Large intestine (tissue), 3 donors: ENCODE data around the gene CPSF4. TPM values are rescaled to one million over a fixed set of nuclear protein-coding genes. Genes with fewer than 3 reads are reported as not detected.
"Not testable (repeated sequence)": the region's sequence is repeated elsewhere in the genome, so short reads cannot be mapped to it uniquely, and the experiment has no call there.

Experiments used
- DNase-seq, 2 donors: peaks; one replicate each; pipeline versions ENCODE4 v3.0.0 to v3.0.0-alpha.2; 2013
- H3K27ac ChIP-seq: one replicate; pipeline ENCODE4 v1.5.1; 2013; ENCODE audit warnings: low read length
- H3K27me3 ChIP-seq: 2 replicates; pipeline ENCODE4 v1.6.1; 2013; ENCODE audit warnings: low read length; ENCODE audit not compliant: control insufficient read depth, insufficient read depth
- H3K36me3 ChIP-seq: 2 replicates; pipeline ENCODE4 v1.6.1; 2013; ENCODE audit warnings: low read length; ENCODE audit not compliant: control insufficient read depth, insufficient read depth
- H3K4me1 ChIP-seq: one replicate; pipeline ENCODE4 v1.6.1; 2013; ENCODE audit warnings: low read length; ENCODE audit not compliant: control insufficient read depth, insufficient read depth
- H3K4me3 ChIP-seq: one replicate; pipeline ENCODE4 v1.5.1; 2013; ENCODE audit warnings: low read length
- H3K9me3 ChIP-seq: one replicate; pipeline ENCODE4 v1.6.1; 2013; ENCODE audit warnings: mild to moderate bottlenecking, low read depth, low read length, moderate library complexity; ENCODE audit not compliant: control insufficient read depth
- WGBS: methylation state at CpG from one replicate; pipeline ENCODE4 v1.1.5; 2013; ENCODE audit warnings: low lambda C conversion rate; ENCODE audit not compliant: insufficient coverage; 5-methylcytosine and 5-hydroxymethylcytosine counted together
- polyA plus RNA-seq: library from polyadenylated mRNA; unstranded; fragments of 120-200 nt; gene quantifications from one replicate; pipeline ENCODE4 v1.2.1, GENCODE V29; 2013

CPSF4 gene
- polyA plus RNA-seq, 1 donor, result 29.6 TPM

- Histone ChIP-seq H3K4me1 (no peaks in the 10 kb centered on the region), H3K4me3 (no peak overlapping the region), H3K9me3 (peaks cover 3% of the 10 kb centered on the region), H3K27me3 (no peaks in the 10 kb centered on the region), H3K27ac (no peak overlapping the region), H3K36me3 (peaks cover 73% of the 10 kb centered on the region)
- no CpG with 5 or more reads among the region's 5 CpGs for WGBS
- DNase-seq, result peak in 1 of 2 donors; percentile 48
These were observed 16.1 kb upstream of the CPSF4 start for GRCh38 chr7:99422625-99423024.

GRCh38 chr7:99424932-99425730 lies 13.6 kb upstream of the CPSF4 start:
- Histone ChIP-seq H3K9me3 (peaks cover 3% of the 10 kb centered on the region), H3K4me1 (no peaks in the 10 kb centered on the region), H3K27me3 (no peaks in the 10 kb centered on the region), H3K36me3 (peaks cover 67% of the 10 kb centered on the region), H3K4me3 (no peak overlapping the region), H3K27ac (no peak overlapping the region)
- no peak for DNase-seq
- WGBS, result no CpG with 5 or more reads among the region's 24 CpGs

- peaks cover 20% of the 10 kb centered on the region for H3K4me1 ChIP-seq
- peaks cover 3% of the 10 kb centered on the region for H3K9me3 ChIP-seq
- no peak overlapping the region for H3K27ac ChIP-seq
- no CpG with 5 or more reads among the region's 10 CpGs for WGBS
- H3K36me3 ChIP-seq, result peaks cover 57% of the 10 kb centered on the region
- H3K27me3 ChIP-seq, result no peaks in the 10 kb centered on the region
- no peak for DNase-seq
- H3K4me3 ChIP-seq, result no peak overlapping the region
These were observed 9.7 kb upstream of the CPSF4 start for GRCh38 chr7:99428972-99429566.

GRCh38 chr7:99429756-99430155 lies 9.0 kb upstream of the CPSF4 start:
- Histone ChIP-seq H3K36me3 (peaks cover 54% of the 10 kb centered on the region), H3K27me3 (no peaks in the 10 kb centered on the region), H3K27ac (no peak overlapping the region), H3K4me1 (peaks cover 20% of the 10 kb centered on the region), H3K4me3 (no peak overlapping the region), H3K9me3 (peaks cover 3% of the 10 kb centered on the region)
- WGBS, result no CpG with 5 or more reads among the region's 8 CpGs
- DNase-seq, result no peak

- WGBS, result 20% methylated on average over 1 of the region's 13 CpGs
- peak; percentile 26 to 51 for DNase-seq
- not testable (repeated sequence) for H3K9me3 ChIP-seq, H3K27me3 ChIP-seq, H3K4me3 ChIP-seq
- H3K27ac ChIP-seq, result peak overlapping the region; percentile 31
- peaks cover 48% of the 10 kb centered on the region for H3K36me3 ChIP-seq
- H3K4me1 ChIP-seq, result peaks cover 20% of the 10 kb centered on the region
These were observed 6.8 kb upstream of the CPSF4 start for GRCh38 chr7:99431756-99432540.

GRCh38 chr7:99433158-99433557 lies 5.6 kb upstream of the CPSF4 start:
- no peak for DNase-seq
- no peaks in the 10 kb centered on the region for H3K9me3 ChIP-seq
- H3K27ac ChIP-seq, result no peak overlapping the region
- H3K27me3 ChIP-seq, result no peaks in the 10 kb centered on the region
- H3K36me3 ChIP-seq, result peaks cover 48% of the 10 kb centered on the region
- no CpG with 5 or more reads among the region's 9 CpGs for WGBS
- no peak overlapping the region for H3K4me3 ChIP-seq
- H3K4me1 ChIP-seq, result peaks cover 27% of the 10 kb centered on the region

- Histone ChIP-seq H3K4me1 (peaks cover 18% of the 10 kb centered on the region), H3K27ac (peak overlapping the region; percentile 74), H3K36me3 (peaks cover 24% of the 10 kb centered on the region), H3K9me3 (no peaks in the 10 kb centered on the region), H3K27me3 (no peaks in the 10 kb centered on the region), H3K4me3 (peak overlapping the region; percentile 94)
- WGBS, result no CpG with 5 or more reads among the region's 20 CpGs
- DNase-seq, result no peak
These were observed 684 bp upstream of the CPSF4 start for GRCh38 chr7:99437946-99438572.

- no peak overlapping the region for H3K27ac ChIP-seq
- DNase-seq, result no peak
- no peaks in the 10 kb centered on the region for H3K27me3 ChIP-seq
- H3K9me3 ChIP-seq, result no peaks in the 10 kb centered on the region
- peaks cover 15% of the 10 kb centered on the region for H3K4me1 ChIP-seq
- WGBS, result no CpG with 5 or more reads among the region's 9 CpGs
- peak overlapping the region; percentile 94 for H3K4me3 ChIP-seq
- H3K36me3 ChIP-seq, result peaks cover 22% of the 10 kb centered on the region
These were observed 1.5 kb downstream of the CPSF4 start for GRCh38 chr7:99440195-99440594.

- peaks cover 72% of the 10 kb centered on the region for H3K36me3 ChIP-seq
- no peak overlapping the region for H3K27ac ChIP-seq
- H3K4me1 ChIP-seq, result no peaks in the 10 kb centered on the region
- no peaks in the 10 kb centered on the region for H3K9me3 ChIP-seq
- DNase-seq, result no peak
- H3K27me3 ChIP-seq, result no peaks in the 10 kb centered on the region
- H3K4me3 ChIP-seq, result no peak overlapping the region
- WGBS, result no CpG with 5 or more reads among the region's 4 CpGs
These were observed 7.4 kb downstream of the CPSF4 start for GRCh38 chr7:99446096-99446495.

- Histone ChIP-seq H3K9me3 (no peaks in the 10 kb centered on the region), H3K36me3 (peaks cover 83% of the 10 kb centered on the region), H3K27me3 (no peaks in the 10 kb centered on the region), H3K4me3 (no peak overlapping the region), H3K27ac (no peak overlapping the region), H3K4me1 (no peaks in the 10 kb centered on the region)
- no CpG with 5 or more reads among the region's 10 CpGs for WGBS
- DNase-seq, result no peak
These were observed 9.2 kb downstream of the CPSF4 start for GRCh38 chr7:99447943-99448342.
